GM23338 (cell line): ENCODE data around the gene NSA2. TPM values are rescaled to one million over a fixed set of nuclear protein-coding genes. Genes with fewer than 3 reads are reported as not detected.

Source experiments
- ATAC-seq: fragments of 200-7000 bp; cut with Tn5 transposase; 3 replicates; pipeline ENCODE4 v1.9.1; 2020
- DNase-seq: peaks from one replicate; pipeline ENCODE4 v3.0.0-alpha.2; 2015; ENCODE audit warnings: low spot score
- H2AFZ ChIP-seq: fragments of 200-600 bp; sonication (generic); 2 replicates; pipeline ENCODE4 v1.8.0; 2016; ENCODE audit warnings: antibody characterized with exemption, mild to moderate bottlenecking, moderate library complexity
- H3F3A ChIP-seq: fragments of 200-600 bp; sonication (generic); replicated peaks from 2 replicates; pipeline ENCODE4 v1.8.0; 2017; ENCODE audit warnings: antibody characterized with exemption, mixed run types, low read depth
- H3K27ac ChIP-seq: fragments of 200-600 bp; sonication (generic); 2 replicates; pipeline ENCODE4 v1.6.1; 2016; ENCODE audit warnings: low read depth
- H3K27me3 ChIP-seq: fragments of 200-600 bp; sonication (generic); 2 replicates; pipeline ENCODE4 v1.8.0; 2016; ENCODE audit warnings: mild to moderate bottlenecking, mixed run types, moderate library complexity; ENCODE audit not compliant: insufficient read depth
- H3K36me3 ChIP-seq: fragments of 200-600 bp; sonication (generic); 2 replicates; pipeline ENCODE4 v1.8.0; 2016; ENCODE audit warnings: mild to moderate bottlenecking; ENCODE audit not compliant: insufficient read depth
- H3K4me1 ChIP-seq: fragments of 200-600 bp; sonication (generic); 2 replicates; pipeline ENCODE4 v1.8.0; 2016; ENCODE audit warnings: mild to moderate bottlenecking, moderate library complexity; ENCODE audit not compliant: insufficient read depth
- H3K4me2 ChIP-seq: fragments of 200-600 bp; sonication (generic); 2 replicates; pipeline ENCODE4 v1.7.1; 2017; ENCODE audit warnings: mixed run types
- H3K4me3 ChIP-seq: fragments of 200-600 bp; sonication (generic); 2 replicates; pipeline ENCODE4 v1.6.1; 2016; ENCODE audit warnings: mixed run types
- H3K79me2 ChIP-seq: fragments of 200-600 bp; sonication (generic); replicated peaks from 2 replicates; pipeline ENCODE4 v1.8.0; 2017; ENCODE audit warnings: mild to moderate bottlenecking; ENCODE audit not compliant: insufficient read depth
- H3K9me2 ChIP-seq: fragments of 200-600 bp; sonication (generic); 2 replicates; pipeline ENCODE4 v1.8.0; 2017; ENCODE audit not compliant: insufficient read depth
- H4K20me1 ChIP-seq: fragments of 200-600 bp; sonication (generic); replicated peaks from 2 replicates; pipeline ENCODE4 v1.8.0; 2017; ENCODE audit warnings: mild to moderate bottlenecking; ENCODE audit not compliant: insufficient read depth
- H3K27ac Mint-ChIP-seq: 2 replicates; pipeline ENCODE4 v1.8.0; 2020; ENCODE audit warnings: inconsistent platforms, mild to moderate bottlenecking, moderate library complexity, mixed read lengths
- H3K27me3 Mint-ChIP-seq: 3 replicates; pipeline ENCODE4 v1.8.0; 2022; ENCODE audit warnings: low read depth, mild to moderate bottlenecking, moderate library complexity, mixed read lengths, inconsistent platforms; ENCODE audit not compliant: insufficient read depth, poor library complexity
- H3K36me3 Mint-ChIP-seq: 3 replicates; pipeline ENCODE4 v1.8.0; 2021; ENCODE audit warnings: low read depth, mild to moderate bottlenecking, inconsistent platforms, moderate library complexity, mixed read lengths
- H3K4me1 Mint-ChIP-seq: 3 replicates; pipeline ENCODE4 v1.8.0; 2020; ENCODE audit warnings: mild to moderate bottlenecking, inconsistent platforms, mixed read lengths
- H3K4me3 Mint-ChIP-seq: 3 replicates; pipeline ENCODE4 v1.8.0; 2021; ENCODE audit warnings: moderate library complexity, mild to moderate bottlenecking, inconsistent platforms, mixed read lengths
- H3K9me3 Mint-ChIP-seq: 3 replicates; pipeline ENCODE4 v1.8.0; 2020; ENCODE audit warnings: moderate library complexity, mild to moderate bottlenecking, inconsistent platforms, mixed read lengths
- CREB1 ChIP-seq: fragments of 250-450 bp; sonication (Bioruptor Pico); IDR thresholded peaks from 2 replicates; pipeline ENCODE4 v1.5.0; 2020; ENCODE audit warnings: low read depth, mild to moderate bottlenecking, moderate library complexity
- EZH2phosphoT487 ChIP-seq: fragments of 200-600 bp; sonication (generic); IDR thresholded peaks from one replicate; pipeline ENCODE4 v1.8.1; 2018; ENCODE audit warnings: antibody characterized with exemption; ENCODE audit not compliant: unreplicated experiment
- JUNB ChIP-seq: IDR thresholded peaks from one replicate; pipeline ENCODE4 v1.6.1; 2016; ENCODE audit warnings: antibody characterized with exemption; ENCODE audit not compliant: unreplicated experiment
- NANOG ChIP-seq: IDR thresholded peaks from 2 replicates; pipeline ENCODE4 v1.6.1; 2016; ENCODE audit warnings: antibody characterized with exemption, borderline replicate concordance
- POLR2AphosphoS5 ChIP-seq: IDR thresholded peaks from 2 replicates; pipeline ENCODE4 v1.6.1; 2016; ENCODE audit warnings: antibody characterized with exemption, low read depth
- STAT1 ChIP-seq: IDR thresholded peaks from one replicate; pipeline ENCODE4 v1.6.1; 2016; ENCODE audit warnings: antibody characterized with exemption; ENCODE audit not compliant: unreplicated experiment
- ZNF114 ChIP-seq: fragments of 250-450 bp; sonication (Bioruptor Pico); IDR thresholded peaks from 2 replicates; pipeline ENCODE4 v1.5.0; 2020; ENCODE audit warnings: mild to moderate bottlenecking, moderate library complexity
- ZNF331 ChIP-seq: fragments of 250-450 bp; sonication (Bioruptor Pico); IDR thresholded peaks from 2 replicates; pipeline ENCODE4 v1.5.0; 2020; ENCODE audit warnings: low read depth, mild to moderate bottlenecking, moderate library complexity
- polyA plus RNA-seq: library from polyadenylated mRNA; unstranded; fragments of >200 nt; fragmentation: Nextera tagmentation; extraction: Ambion mirVana; gene quantifications from 2 replicates; pipeline ENCODE4 v1.2.1, GENCODE V29; 2016
- total RNA-seq: library from RNA; depleted of rRNA; stranded (reverse); fragments of >200 nt; shearing (Covaris generic); gene quantifications from 2 replicates; pipeline ENCODE4 v1.2.3, GENCODE V29; 2014
- TF ChIP-seq, protein P1 (sequence below), 2 experiments: fragments of 200-600 bp in 1 of 2; sonication (generic) in 1 of 2; conservative IDR thresholded peaks; 2 replicates each; pipeline versions ENCODE4 v1.5.1 to v1.6.1; 2016 to 2017; ENCODE audit warnings: antibody characterized with exemption in 2 of 2, low read depth in 2 of 2, mild to moderate bottlenecking in 2 of 2, moderate library complexity in 1 of 2
- TF ChIP-seq, protein P2 (sequence below): fragments of 250-450 bp; sonication (Bioruptor Pico); IDR thresholded peaks from 2 replicates; pipeline ENCODE4 v1.5.0; 2020; ENCODE audit warnings: mild to moderate bottlenecking, moderate library complexity

Gene NSA2
- total and polyA plus RNA-seq, 2 experiments from 2014 or later: 103 to 244 TPM

DNA sequence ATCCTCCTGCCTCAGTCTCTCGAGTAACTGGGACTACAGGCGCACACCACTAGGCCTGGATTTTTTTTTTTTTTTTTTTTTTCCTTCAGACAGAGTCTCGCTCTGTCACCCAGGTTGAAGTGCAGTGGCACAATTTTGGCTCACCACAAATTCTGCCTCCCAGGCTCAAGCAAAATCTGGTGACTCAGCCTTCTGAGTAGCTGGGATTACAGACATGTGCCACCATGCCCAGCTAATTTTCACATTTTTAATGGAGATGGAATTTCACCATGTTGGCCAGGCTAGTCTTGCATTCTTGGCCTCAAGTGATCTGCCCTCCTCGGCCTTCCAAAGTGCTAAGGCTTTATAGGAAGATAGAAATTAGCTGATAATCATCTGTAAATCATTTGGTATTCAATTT is 43.9 kb downstream of the NSA2 start:
- ATAC-seq: no peak
- TF ChIP-seq ZNF331 (CRISPR knock-in tag) (no peak), STAT1 (no peak), POLR2AphosphoS5 (no peak), CREB1 (CRISPR knock-in tag) (no peak), NANOG (no peak), ZNF114 (CRISPR knock-in tag) (no peak), JUNB (no peak), EZH2phosphoT487 (no peak)
- TF ChIP-seq, protein P1, sequence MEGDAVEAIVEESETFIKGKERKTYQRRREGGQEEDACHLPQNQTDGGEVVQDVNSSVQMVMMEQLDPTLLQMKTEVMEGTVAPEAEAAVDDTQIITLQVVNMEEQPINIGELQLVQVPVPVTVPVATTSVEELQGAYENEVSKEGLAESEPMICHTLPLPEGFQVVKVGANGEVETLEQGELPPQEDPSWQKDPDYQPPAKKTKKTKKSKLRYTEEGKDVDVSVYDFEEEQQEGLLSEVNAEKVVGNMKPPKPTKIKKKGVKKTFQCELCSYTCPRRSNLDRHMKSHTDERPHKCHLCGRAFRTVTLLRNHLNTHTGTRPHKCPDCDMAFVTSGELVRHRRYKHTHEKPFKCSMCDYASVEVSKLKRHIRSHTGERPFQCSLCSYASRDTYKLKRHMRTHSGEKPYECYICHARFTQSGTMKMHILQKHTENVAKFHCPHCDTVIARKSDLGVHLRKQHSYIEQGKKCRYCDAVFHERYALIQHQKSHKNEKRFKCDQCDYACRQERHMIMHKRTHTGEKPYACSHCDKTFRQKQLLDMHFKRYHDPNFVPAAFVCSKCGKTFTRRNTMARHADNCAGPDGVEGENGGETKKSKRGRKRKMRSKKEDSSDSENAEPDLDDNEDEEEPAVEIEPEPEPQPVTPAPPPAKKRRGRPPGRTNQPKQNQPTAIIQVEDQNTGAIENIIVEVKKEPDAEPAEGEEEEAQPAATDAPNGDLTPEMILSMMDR (conservative IDR thresholded peaks at IDR 0.05; ENCODE audit: low read depth in 2 of 2): no peak
- TF ChIP-seq, protein P2, sequence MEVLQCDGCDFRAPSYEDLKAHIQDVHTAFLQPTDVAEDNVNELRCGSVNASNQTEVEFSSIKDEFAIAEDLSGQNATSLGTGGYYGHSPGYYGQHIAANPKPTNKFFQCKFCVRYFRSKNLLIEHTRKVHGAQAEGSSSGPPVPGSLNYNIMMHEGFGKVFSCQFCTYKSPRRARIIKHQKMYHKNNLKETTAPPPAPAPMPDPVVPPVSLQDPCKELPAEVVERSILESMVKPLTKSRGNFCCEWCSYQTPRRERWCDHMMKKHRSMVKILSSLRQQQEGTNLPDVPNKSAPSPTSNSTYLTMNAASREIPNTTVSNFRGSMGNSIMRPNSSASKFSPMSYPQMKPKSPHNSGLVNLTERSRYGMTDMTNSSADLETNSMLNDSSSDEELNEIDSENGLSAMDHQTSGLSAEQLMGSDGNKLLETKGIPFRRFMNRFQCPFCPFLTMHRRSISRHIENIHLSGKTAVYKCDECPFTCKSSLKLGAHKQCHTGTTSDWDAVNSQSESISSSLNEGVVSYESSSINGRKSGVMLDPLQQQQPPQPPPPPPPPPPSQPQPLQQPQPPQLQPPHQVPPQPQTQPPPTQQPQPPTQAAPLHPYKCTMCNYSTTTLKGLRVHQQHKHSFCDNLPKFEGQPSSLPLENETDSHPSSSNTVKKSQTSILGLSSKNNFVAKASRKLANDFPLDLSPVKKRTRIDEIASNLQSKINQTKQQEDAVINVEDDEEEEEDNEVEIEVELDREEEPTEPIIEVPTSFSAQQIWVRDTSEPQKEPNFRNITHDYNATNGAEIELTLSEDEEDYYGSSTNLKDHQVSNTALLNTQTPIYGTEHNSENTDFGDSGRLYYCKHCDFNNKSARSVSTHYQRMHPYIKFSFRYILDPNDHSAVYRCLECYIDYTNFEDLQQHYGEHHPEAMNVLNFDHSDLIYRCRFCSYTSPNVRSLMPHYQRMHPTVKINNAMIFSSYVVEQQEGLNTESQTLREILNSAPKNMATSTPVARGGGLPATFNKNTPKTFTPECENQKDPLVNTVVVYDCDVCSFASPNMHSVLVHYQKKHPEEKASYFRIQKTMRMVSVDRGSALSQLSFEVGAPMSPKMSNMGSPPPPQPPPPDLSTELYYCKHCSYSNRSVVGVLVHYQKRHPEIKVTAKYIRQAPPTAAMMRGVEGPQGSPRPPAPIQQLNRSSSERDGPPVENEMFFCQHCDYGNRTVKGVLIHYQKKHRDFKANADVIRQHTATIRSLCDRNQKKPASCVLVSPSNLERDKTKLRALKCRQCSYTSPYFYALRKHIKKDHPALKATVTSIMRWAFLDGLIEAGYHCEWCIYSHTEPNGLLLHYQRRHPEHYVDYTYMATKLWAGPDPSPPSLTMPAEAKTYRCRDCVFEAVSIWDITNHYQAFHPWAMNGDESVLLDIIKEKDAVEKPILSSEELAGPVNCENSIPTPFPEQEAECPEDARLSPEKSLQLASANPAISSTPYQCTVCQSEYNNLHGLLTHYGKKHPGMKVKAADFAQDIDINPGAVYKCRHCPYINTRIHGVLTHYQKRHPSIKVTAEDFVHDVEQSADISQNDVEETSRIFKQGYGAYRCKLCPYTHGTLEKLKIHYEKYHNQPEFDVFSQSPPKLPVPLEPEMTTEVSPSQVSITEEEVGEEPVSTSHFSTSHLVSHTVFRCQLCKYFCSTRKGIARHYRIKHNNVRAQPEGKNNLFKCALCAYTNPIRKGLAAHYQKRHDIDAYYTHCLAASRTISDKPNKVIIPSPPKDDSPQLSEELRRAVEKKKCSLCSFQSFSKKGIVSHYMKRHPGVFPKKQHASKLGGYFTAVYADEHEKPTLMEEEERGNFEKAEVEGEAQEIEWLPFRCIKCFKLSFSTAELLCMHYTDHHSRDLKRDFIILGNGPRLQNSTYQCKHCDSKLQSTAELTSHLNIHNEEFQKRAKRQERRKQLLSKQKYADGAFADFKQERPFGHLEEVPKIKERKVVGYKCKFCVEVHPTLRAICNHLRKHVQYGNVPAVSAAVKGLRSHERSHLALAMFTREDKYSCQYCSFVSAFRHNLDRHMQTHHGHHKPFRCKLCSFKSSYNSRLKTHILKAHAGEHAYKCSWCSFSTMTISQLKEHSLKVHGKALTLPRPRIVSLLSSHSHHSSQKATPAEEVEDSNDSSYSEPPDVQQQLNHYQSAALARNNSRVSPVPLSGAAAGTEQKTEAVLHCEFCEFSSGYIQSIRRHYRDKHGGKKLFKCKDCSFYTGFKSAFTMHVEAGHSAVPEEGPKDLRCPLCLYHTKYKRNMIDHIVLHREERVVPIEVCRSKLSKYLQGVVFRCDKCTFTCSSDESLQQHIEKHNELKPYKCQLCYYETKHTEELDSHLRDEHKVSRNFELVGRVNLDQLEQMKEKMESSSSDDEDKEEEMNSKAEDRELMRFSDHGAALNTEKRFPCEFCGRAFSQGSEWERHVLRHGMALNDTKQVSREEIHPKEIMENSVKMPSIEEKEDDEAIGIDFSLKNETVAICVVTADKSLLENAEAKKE (CRISPR knock-in tag): no peak
- Histone ChIP-seq H3F3A (peaks cover under 1% of the 10 kb centered on the region; the same call in 1 of the 2 replicates), H3K36me3 (peaks cover 6% of the 10 kb centered on the region; the same call in 1 of the 2 replicates), H3K27me3 (no peaks in the 10 kb centered on the region), H3K4me1 (peaks cover 18% of the 10 kb centered on the region), H3K4me2 (no peak overlapping the region), H3K27ac (peak overlapping the region; percentile 51), H4K20me1 (0 out of 2 replicates have a peak, but pooled peaks cover 4% of the 10 kb centered on the region), H3K79me2 (peaks cover 89% of the 10 kb centered on the region), H3K9me2 (no peaks in the 10 kb centered on the region), H3K4me3 (no peak overlapping the region), H2AFZ (no peak overlapping the region)
- H3K9me3 Mint-ChIP-seq: no peaks in the 10 kb centered on the region; the same call in 2 of the 3 replicates
- peaks cover 3% of the 10 kb centered on the region for H3K27me3 Mint-ChIP-seq
- H3K4me1 Mint-ChIP-seq: peaks cover 46% of the 10 kb centered on the region
- H3K4me3 Mint-ChIP-seq: no peak overlapping the region
- no peak for DNase-seq
- peak overlapping the region; percentile 31; the same call in 1 of the 2 replicates for H3K27ac Mint-ChIP-seq
- peaks cover 64% of the 10 kb centered on the region for H3K36me3 Mint-ChIP-seq
